GM15510 (cell line): ENCODE data around the gene TMEM119.

Source experiments
- POLR2A ChIP-seq: IDR thresholded peaks from 3 replicates; pipeline ENCODE4 v1.6.1; 2011; ENCODE audit warnings: borderline replicate concordance; ENCODE audit not compliant: insufficient read length; ENCODE audit errors: extremely low read depth

The TMEM119 gene

DNA sequence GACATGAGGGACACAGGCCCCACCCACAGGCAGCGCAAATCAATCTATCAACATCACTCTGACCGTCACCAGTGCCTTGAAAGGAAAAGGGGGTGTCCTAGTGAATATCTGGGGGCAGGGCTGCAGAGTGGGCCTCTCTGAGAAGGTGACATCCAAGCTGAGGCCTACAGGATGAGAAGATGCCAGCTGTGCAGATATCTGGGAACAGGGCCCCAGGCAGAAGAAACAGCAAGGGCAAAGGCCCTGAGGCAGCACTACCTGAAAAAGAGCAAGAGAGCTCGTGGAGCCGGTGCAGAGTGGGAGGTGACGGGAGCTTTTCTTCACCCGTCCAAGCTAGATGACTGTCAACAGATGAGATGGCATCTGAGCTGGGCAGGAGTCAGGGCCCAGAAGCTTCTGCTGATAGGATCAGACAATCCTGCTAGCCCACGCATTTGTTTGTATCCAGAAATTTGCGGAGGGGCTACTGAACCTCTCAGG, 12.5 kb upstream of the TMEM119 start:
- no peak for TF ChIP-seq POLR2A

DNA sequence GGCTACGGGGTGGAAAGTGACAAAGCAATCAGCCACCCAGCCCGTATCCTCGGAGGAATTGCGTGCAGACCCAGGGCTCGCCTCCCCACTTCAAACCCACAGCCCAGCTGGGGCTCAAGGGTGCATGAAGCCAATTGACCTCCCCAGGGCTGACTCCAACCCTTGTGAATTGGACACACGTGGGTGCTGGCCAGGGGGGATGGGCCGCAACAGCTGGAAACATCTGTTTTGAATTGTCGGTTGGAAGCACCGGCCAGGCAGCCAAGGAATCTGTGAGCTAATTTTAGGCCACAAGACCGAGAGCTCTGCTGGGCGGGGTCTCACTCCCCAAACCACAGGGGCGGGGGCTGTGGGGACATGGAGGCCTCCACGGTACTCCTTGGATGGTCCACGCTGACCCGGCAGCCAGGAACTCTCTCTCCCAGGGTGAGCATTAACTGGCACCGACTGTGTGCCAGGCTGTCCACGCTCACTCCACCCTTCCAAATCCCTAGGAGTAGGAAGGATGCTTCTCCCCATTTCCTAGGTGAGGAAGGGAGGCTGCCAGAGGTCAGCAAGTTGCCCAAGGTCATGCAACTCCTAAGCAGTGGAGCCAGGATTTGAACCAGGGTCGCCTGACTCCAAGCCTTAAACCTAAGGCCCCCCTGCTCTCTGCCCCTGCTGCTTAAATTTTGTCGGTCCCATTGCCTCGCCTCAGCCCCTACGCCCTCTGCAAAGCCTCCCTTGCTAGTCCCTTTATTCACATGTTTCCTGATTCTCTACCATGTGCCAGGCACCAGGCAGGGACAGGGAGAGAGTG, 11.9 kb upstream of the TMEM119 start:
- TF ChIP-seq POLR2A: no peak

DNA sequence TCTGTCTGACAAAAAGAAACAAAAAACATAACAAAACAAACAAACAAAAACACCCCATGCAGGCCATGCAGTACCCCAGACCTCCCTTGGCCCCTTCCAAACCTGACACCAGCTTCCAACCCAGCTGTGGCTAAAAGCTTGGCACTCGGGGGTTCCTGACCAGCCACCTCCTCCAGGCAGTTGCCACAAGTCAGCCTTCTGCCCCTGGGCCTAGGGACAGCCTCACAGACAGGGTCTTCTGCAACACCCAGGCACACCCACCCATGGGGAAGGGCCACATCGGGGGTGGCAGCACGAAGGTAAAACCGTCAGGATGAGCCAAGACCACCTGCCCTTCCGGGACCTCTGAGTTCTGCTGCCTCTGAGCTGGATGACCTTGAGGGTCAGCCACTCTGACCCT, 10.7 kb upstream of the TMEM119 start:
- no peak for TF ChIP-seq POLR2A

DNA sequence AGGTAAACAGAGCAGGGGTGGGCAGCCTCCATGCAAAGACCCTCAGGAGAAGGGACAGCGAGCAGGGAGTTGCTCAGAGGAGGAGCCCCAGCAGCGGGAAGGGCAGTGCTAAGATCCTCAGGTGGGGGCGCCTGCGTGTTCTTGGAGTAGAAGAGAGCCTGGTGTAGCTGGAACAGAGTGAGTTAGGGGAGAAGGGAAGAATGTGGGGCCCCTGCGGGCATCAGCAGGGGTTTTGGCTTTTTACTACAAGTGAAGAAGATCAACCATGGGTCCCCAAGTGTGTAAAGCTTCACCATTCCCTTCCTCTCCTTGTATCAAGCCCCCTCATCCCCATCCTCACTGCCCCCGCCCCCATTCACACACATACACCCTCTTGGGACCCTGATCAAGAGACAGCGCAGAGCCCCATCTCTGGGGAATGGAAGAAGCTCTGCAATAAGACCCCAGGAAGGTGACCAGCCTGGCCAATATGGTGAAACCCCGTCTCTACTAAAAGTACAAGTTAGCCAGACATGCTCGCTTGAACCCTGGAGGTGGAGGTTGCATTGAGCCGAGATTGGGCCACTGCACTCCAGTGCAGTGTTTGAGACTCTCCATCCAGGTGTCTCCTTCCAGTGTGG, 10.2 kb upstream of the TMEM119 start:
- no peak for TF ChIP-seq POLR2A

DNA sequence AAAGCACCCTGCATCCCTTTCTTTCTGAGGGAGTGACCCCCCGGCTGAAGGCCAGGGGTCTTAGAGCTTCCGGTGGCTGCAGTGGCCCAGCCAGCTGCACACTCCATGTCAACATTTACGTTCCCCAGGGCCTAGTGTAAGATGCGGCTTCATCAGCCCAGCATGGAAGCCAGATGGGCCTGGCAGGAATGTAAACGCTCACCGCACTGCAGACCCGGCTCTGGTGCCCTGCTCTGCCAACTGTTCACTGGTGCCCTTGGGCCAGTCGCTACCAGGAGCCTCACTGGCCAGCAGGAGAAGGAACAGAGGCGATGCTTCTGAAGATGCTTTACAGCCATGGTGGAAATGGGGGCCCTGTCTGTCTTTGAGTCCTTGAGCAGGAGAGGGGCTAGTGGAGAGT, 8.6 kb upstream of the TMEM119 start:
- no peak for TF ChIP-seq POLR2A

DNA sequence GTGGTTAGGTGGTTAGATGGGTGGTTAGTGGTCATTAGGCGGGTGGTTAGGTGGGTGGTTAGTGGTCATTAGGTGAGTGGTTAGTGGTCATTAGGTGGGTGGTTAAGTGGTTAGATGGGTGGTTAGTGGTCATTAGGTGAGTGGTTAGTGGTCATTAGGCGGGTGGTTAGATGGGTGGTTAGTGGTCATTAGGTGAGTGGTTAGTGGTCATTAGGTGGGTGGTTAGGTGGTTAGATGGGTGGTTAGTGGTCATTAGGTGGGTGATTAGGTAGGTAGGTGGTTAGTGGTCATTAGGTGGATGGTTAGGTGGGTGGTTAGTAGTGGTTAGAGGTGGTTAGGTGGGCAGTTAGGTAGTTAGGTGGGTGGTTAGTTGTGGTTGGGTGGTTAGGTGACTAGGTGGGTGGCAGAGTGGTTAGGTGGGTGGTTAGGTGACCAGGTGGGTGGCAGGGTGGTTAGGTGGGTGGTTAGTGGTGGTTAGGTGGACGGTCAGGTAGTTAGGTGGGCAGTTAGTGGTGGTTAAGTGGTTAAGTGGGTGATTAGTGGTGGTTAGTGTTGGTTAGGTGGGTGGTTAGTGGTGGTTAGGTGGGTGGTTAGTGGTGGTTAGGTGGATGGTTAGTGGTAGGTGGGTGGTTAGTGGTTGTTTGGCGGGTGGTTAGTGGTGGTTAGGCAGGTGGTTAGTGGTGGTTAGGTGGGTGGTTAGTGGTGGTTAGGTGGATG, 8.0 kb upstream of the TMEM119 start:
- TF ChIP-seq POLR2A: no peak

DNA sequence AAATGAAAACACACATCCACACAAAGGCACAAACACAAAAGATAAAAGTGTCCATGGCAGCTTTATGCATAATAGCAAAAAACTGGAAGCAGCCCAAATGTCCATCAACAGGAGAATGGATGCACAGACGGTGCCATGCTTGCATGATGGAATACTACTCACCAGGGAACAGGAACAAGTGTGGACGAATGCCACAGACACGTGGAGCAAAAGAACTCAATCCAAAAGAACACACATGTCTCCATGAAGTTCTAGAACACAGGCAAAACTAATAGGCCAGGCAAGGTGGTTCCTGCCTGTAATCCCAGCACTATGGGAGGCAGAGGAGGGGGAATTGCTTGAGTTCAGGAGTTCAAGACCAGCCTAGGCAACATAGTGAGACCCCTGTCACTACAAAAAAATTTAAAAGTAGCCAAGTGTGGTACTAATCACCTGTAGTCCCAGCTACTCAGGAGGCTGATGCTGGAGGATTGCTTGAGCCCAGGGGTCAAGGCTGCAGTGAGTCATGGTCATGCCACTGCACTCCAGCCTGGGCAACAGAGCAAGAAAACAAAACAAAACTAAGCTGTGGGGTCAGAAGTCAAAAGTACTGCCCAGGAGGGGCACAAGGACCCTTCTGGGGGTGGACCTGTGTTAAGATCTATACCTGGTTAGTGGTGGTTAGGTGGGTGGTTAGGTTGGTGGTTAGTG, 7.3 kb upstream of the TMEM119 start:
- no peak for TF ChIP-seq POLR2A

DNA sequence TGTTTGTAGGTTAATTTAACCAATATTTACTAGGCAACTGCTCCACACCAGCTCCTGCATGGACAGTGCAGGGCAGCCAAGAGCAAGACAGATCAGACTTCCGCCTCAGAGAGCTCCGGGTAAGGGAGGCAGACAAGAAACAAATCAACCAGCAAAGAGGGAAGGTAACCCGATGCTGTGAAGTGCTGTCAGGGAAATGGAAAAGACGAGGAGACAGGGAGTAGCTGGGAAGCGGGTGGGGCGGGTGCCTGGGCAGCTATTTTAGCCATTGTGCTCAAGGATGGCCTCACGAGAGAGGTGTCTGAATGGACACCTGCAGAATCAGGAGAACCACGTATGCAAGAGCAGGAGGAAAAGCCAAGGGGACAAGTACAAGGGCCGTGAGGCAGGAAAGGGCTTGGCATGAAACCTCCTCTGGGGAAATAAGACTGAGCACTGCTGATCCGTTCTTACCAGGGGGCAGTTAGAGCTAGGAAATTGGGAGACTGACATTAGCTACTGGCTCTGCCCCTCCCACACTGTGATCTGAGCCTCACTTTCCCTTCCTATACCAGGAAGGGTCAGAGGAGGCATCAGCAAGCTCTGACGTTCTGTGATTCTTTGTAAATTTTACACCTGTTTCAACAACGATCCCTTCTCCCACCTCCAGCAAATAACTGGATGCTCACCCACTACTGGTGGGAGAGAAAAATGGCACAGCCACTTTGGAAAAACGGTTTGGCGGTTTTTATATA, 6.5 kb upstream of the TMEM119 start:
- TF ChIP-seq POLR2A: no peak

DNA sequence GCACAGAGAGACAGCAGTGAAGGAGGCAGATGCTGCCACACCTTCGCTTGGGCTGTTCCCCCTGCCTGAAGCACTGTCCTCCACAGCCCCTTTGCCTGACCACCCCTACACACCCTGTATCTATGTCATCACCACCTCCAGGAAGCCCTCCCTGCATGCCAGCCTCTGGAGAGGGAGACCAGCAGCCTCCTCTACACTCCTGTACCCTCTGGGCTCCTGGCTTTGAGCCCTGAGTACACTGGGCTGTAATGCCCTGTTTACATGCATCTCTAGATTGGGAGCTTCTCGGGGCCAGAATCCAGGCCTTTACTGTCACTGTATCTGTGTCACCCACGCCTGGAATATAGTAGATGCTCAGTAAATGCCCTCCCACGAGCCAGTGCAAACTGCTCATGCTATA, 5.9 kb upstream of the TMEM119 start:
- TF ChIP-seq POLR2A: no peak

DNA sequence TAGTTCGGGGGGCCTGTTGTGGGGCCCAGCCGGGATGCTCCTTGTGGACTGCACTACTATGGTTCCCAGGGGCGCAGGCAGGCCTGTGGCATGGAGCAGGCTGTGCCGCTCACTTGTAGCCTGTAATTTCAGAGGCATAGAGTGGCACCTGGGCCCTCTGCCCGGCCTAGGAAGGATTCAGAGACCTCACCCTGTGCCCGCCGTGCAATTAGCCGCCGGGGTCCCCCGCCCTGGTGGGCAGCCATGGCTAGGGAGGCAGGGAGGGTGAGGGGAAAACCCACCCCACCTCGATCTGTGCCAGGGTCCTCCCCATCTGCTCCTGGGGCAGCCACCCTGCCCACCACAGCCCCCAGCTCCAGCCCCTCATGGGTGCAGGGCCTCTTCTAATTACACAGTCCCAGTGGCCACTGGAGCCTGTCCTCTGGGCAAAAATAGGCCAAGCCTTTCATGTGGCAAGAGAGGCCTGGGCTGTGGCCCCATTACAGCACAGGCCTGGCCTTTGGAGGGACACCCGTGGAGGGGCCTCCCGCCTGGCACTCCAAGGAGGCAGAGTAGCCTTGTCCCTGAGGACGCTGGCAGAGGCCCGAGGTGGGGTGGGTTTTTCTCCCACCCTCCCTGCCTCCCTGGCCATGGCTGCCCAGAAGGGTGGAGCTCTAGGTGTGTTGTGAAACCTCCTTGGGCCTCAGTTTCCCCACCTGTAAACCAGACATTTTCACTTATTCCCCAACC, 5.3 kb upstream of the TMEM119 start:
- TF ChIP-seq POLR2A: no peak

DNA sequence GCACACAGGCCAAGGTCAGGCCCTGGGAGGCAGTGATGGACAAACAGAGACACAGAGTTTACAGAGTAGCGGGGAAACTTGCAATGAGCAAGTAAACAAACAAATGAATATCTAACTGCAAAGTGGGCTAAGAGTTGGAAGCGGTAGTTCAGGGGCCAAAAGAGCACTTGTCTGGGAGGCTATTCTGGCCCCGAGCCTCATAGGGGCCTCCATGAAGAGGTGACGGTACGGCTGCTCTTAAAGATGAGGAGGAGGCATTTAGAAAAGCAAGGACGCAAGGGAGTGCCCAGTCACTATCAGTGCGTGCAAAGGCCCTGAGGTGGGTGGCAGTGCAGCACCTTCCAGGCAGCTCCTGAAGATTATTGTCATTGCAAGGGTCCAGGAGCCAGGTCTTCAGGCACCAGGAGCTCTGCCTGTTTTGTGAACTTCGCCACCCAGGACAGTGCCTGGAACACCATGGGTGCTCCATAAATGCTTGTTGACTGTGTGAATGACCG, 4.4 kb upstream of the TMEM119 start:
- TF ChIP-seq POLR2A: no peak

DNA sequence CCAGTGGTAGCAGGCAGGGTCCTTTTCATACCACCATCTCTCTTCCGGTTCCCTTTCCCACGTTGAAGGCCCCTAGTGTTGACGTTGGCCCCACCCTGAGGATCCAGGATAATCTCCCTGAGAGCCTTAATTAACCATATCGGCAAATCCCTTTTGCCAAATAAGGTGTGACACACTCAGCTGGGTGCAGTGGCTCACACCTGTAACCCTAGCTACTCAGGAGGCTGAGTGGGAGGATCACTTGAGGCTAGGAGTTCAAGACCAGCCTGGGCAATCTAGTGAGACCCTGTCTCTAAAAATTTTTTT, 2.8 kb upstream of the TMEM119 start:
- TF ChIP-seq POLR2A: no peak

DNA sequence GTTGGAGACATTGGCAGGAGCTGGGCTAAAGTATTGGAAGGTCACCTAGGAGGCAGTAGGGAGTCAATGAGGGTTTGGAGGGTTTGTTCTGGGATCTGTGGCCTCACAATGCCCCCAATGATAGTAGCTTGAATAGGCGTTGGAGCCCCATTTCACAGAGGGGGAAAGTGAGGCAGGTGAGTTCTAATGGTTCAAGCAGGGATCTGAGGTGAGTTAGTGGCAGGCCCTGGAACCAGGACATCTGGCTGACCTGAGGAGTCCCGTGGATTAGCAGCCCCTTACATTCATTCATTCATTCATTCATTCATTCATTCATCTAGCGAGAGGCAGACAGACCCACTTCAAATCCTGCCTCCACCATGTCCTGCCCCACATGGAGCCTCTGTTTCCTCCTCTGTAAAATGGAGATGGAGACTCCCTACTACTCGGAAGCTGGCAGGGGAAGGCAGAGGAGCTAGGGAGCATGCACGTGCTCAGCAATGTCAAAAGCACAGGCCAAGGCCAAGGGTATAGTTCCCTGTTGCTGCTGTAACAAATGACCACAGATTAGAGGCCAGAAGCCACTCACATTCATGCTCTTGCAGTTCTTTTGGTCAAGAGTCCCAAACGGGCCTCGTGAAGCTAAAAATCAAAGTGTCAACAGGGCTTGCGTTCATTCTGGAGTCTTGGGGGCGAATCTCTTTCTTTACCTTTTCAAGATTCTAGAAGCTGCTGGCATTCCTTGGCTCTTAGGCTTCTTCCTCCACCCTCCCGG, 2.2 kb upstream of the TMEM119 start:
- TF ChIP-seq POLR2A: no peak
